H9 (cell line): Measurements from ENCODE around the gene MAP3K19. TPM values are rescaled to one million over a fixed set of nuclear protein-coding genes. Genes with fewer than 3 reads are reported as not detected.

Experiments
- DNase-seq: peaks from one replicate; pipeline ENCODE4 v3.0.0-alpha.2; 2017
- H2AFZ ChIP-seq: one replicate; pipeline ENCODE4 v1.6.1; 2013; ENCODE audit warnings: mild to moderate bottlenecking, low read length, control low read depth, moderate library complexity
- H2AK5ac ChIP-seq: 2 replicates; pipeline ENCODE4 v1.6.1; 2013; ENCODE audit warnings: low read length, control low read depth, mixed read lengths; ENCODE audit not compliant: insufficient read length
- H2BK120ac ChIP-seq: one replicate; pipeline ENCODE4 v1.6.1; 2013; ENCODE audit warnings: low read depth, mild to moderate bottlenecking, low read length, control low read depth, inconsistent platforms; ENCODE audit not compliant: poor library complexity, severe bottlenecking
- H2BK12ac ChIP-seq: 2 replicates; pipeline ENCODE4 v1.6.1; 2013; ENCODE audit warnings: low read length, control low read depth, mixed read lengths, low read depth; ENCODE audit not compliant: insufficient read length
- H2BK15ac ChIP-seq: 2 replicates; pipeline ENCODE4 v1.6.1; 2013; ENCODE audit warnings: low read depth, low read length, control low read depth
- H2BK20ac ChIP-seq: one replicate; pipeline ENCODE4 v1.6.1; 2013; ENCODE audit warnings: low read depth, mild to moderate bottlenecking, low read length, control low read depth, inconsistent platforms; ENCODE audit not compliant: poor library complexity, severe bottlenecking
- H2BK5ac ChIP-seq: 2 replicates; pipeline ENCODE4 v1.6.1; 2013; ENCODE audit warnings: low read length, control low read depth, mixed read lengths; ENCODE audit not compliant: insufficient read length
- H3K14ac ChIP-seq: 2 replicates; pipeline ENCODE4 v1.6.1; 2013; ENCODE audit warnings: low read length, control low read depth; ENCODE audit not compliant: insufficient read depth
- H3K18ac ChIP-seq: 2 replicates; pipeline ENCODE4 v1.6.1; 2013; ENCODE audit warnings: low read depth, mild to moderate bottlenecking, mixed read lengths, low read length, control low read depth; ENCODE audit not compliant: insufficient read length
- H3K23ac ChIP-seq: 2 replicates; pipeline ENCODE4 v1.6.1; 2013; ENCODE audit warnings: low read length, control low read depth, mixed read lengths, low read depth; ENCODE audit not compliant: insufficient read length
- H3K23me2 ChIP-seq: 2 replicates; pipeline ENCODE4 v1.6.1; 2013; ENCODE audit warnings: low read depth, mild to moderate bottlenecking, mixed read lengths, low read length, control low read depth; ENCODE audit not compliant: insufficient read length, poor library complexity, severe bottlenecking
- H3K27ac ChIP-seq: 2 replicates; pipeline ENCODE4 v1.5.1; 2013; ENCODE audit warnings: low read length, control low read depth, mixed read lengths, low read depth; ENCODE audit not compliant: insufficient read length
- H3K27me3 ChIP-seq: 2 replicates; pipeline ENCODE4 v1.6.1; 2013; ENCODE audit warnings: low read length, control low read depth, inconsistent platforms; ENCODE audit not compliant: insufficient read depth
- H3K4ac ChIP-seq: 2 replicates; pipeline ENCODE4 v1.6.1; 2013; ENCODE audit warnings: low read depth, mild to moderate bottlenecking, control low read depth, inconsistent platforms, low read length, moderate library complexity
- H3K4me1 ChIP-seq: 2 replicates; pipeline ENCODE4 v1.6.1; 2013; ENCODE audit warnings: low read length, control low read depth, inconsistent platforms; ENCODE audit not compliant: insufficient read depth
- H3K4me2 ChIP-seq: 2 replicates; pipeline ENCODE4 v1.6.1; 2013; ENCODE audit warnings: low read length, control low read depth, mixed read lengths; ENCODE audit not compliant: insufficient read length, insufficient read depth
- H3K56ac ChIP-seq: 2 replicates; pipeline ENCODE4 v1.6.1; 2013; ENCODE audit warnings: low read depth, mild to moderate bottlenecking, mixed read lengths, low read length, control low read depth; ENCODE audit not compliant: insufficient read length
- H3K79me1 ChIP-seq: 2 replicates; pipeline ENCODE4 v1.6.1; 2013; ENCODE audit warnings: low read depth, mild to moderate bottlenecking, moderate library complexity, low read length, control low read depth, inconsistent platforms; ENCODE audit not compliant: insufficient read depth, poor library complexity, severe bottlenecking
- H3K79me2 ChIP-seq: 2 replicates; pipeline ENCODE4 v1.6.1; 2013; ENCODE audit warnings: low read length, control low read depth, inconsistent platforms; ENCODE audit not compliant: insufficient read depth
- H3K9ac ChIP-seq: 2 replicates; pipeline ENCODE4 v1.6.1; 2013; ENCODE audit warnings: low read length, control low read depth, mixed read lengths; ENCODE audit not compliant: insufficient read length; ENCODE audit errors: extremely low read depth
- H3K9me3 ChIP-seq: one replicate; pipeline ENCODE4 v1.6.1; 2013; ENCODE audit warnings: low read depth, low read length, inconsistent platforms; ENCODE audit not compliant: control insufficient read depth
- H3T11ph ChIP-seq: one replicate; pipeline ENCODE4 v1.6.1; 2013; ENCODE audit warnings: mild to moderate bottlenecking, low read length, control low read depth, inconsistent platforms
- H4K20me1 ChIP-seq: one replicate; pipeline ENCODE4 v1.6.1; 2013; ENCODE audit not compliant: control insufficient read depth, insufficient read length, insufficient read depth
- H4K5ac ChIP-seq: 2 replicates; pipeline ENCODE4 v1.6.1; 2013; ENCODE audit warnings: low read depth, mild to moderate bottlenecking, mixed read lengths, low read length, control low read depth; ENCODE audit not compliant: insufficient read length
- H4K8ac ChIP-seq: replicated peaks from 2 replicates; pipeline ENCODE4 v1.6.1; 2013; ENCODE audit warnings: low read length, control low read depth, mixed read lengths, low read depth; ENCODE audit not compliant: insufficient read length
- H4K91ac ChIP-seq: 2 replicates; pipeline ENCODE4 v1.6.1; 2013; ENCODE audit warnings: low read depth, mild to moderate bottlenecking, moderate library complexity, mixed read lengths, low read length, control low read depth; ENCODE audit not compliant: insufficient read length
- H3K27ac Mint-ChIP-seq, 3 experiments: 2 replicates in 2 of 3; 3 replicates in 1 of 3; pipeline ENCODE4 v1.8.0; 2020 to 2021; ENCODE audit warnings: mixed read lengths in 3 of 3, mild to moderate bottlenecking in 1 of 3, moderate library complexity in 1 of 3
- H3K27me3 Mint-ChIP-seq: 2 replicates; pipeline ENCODE4 v1.8.0; 2021; ENCODE audit warnings: low read depth, mild to moderate bottlenecking, moderate library complexity, mixed read lengths
- H3K36me3 Mint-ChIP-seq, 3 experiments: 2 replicates in 2 of 3; 3 replicates in 1 of 3; pipeline ENCODE4 v1.8.0; 2020 to 2021; ENCODE audit warnings: low read depth in 3 of 3, mixed read lengths in 3 of 3; ENCODE audit not compliant: insufficient read depth in 1 of 3
- H3K4me1 Mint-ChIP-seq, 2 experiments: 2 replicates each; pipeline ENCODE4 v1.8.0; 2020; ENCODE audit warnings: mixed read lengths in 2 of 2
- H3K4me3 Mint-ChIP-seq, 2 experiments: 2 replicates in 1 of 2; 3 replicates in 1 of 2; pipeline ENCODE4 v1.8.0; 2020 to 2021; ENCODE audit warnings: mild to moderate bottlenecking in 2 of 2, mixed read lengths in 2 of 2, moderate library complexity in 1 of 2
- H3K9me3 Mint-ChIP-seq, 2 experiments: 2 replicates in 1 of 2; 3 replicates in 1 of 2; pipeline ENCODE4 v1.8.0; 2020; ENCODE audit warnings: mild to moderate bottlenecking in 2 of 2, mixed read lengths in 2 of 2, moderate library complexity in 1 of 2
- WGBS: extraction: QIAGEN DNeasy Blood & Tissue Kit; methylation state at CpG from one replicate; pipeline ENCODE4 v1.1.7; 2013; ENCODE audit warnings: missing lambda C conversion rate, low lambda C conversion rate, mixed read lengths; ENCODE audit not compliant: insufficient read length; ENCODE audit errors: extremely low coverage; 5-methylcytosine and 5-hydroxymethylcytosine counted together
- total RNA-seq: library from RNA; stranded (reverse); gene quantifications from 2 replicates; pipeline ENCODE4 v1.2.1, GENCODE V29; 2021
- TF ChIP-seq, protein P1 (sequence below): fragments of 200-600 bp; sonication (generic); conservative IDR thresholded peaks from 3 replicates; pipeline ENCODE4 v1.8.0; 2021; ENCODE audit warnings: antibody characterized with exemption, mild to moderate bottlenecking

The MAP3K19 gene
- total RNA-seq, 1 experiment from 2014 or later = not detected

- H3K14ac ChIP-seq = no peak overlapping the region
- Mint-ChIP-seq H3K4me3 (no peak overlapping the region), H3K9me3 (no peaks in the 10 kb centered on the region), H3K4me1 (peaks cover 10 to 24% of the 10 kb centered on the region in 2 experiments), H3K27me3 (no peaks in the 10 kb centered on the region), H3K36me3 (peaks cover 18 to 68% (median 53%) of the 10 kb centered on the region in 3 experiments; a peak in 6 of 7 replicates), H3K27ac (peak overlapping the region in 2 of 3 experiments; percentile 16 to 57; a peak in 3 of 7 replicates)
- no peak overlapping the region for H4K5ac ChIP-seq
- H3K79me2 ChIP-seq = no peaks in the 10 kb centered on the region
- H3K4me2 ChIP-seq = no peak overlapping the region
- H3K4me1 ChIP-seq = no peaks in the 10 kb centered on the region; the same call in 1 of the 2 replicates
- no peak overlapping the region for H3K56ac ChIP-seq
- H2BK5ac ChIP-seq = no peak overlapping the region
- no peak overlapping the region for H3K23ac ChIP-seq
- H4K20me1 ChIP-seq = no peaks in the 10 kb centered on the region
- H3K23me2 ChIP-seq = no peaks in the 10 kb centered on the region
- no peak overlapping the region for H3K18ac ChIP-seq
- DNase-seq = no peak
- H2BK12ac ChIP-seq = no peak overlapping the region
- no peaks in the 10 kb centered on the region for H3K9me3 ChIP-seq
- no peak overlapping the region for H2BK20ac ChIP-seq
- H2BK15ac ChIP-seq = no peak overlapping the region
- H3K4ac ChIP-seq = no peak overlapping the region
- no peak overlapping the region for H4K91ac ChIP-seq
- TF ChIP-seq, protein P1, sequence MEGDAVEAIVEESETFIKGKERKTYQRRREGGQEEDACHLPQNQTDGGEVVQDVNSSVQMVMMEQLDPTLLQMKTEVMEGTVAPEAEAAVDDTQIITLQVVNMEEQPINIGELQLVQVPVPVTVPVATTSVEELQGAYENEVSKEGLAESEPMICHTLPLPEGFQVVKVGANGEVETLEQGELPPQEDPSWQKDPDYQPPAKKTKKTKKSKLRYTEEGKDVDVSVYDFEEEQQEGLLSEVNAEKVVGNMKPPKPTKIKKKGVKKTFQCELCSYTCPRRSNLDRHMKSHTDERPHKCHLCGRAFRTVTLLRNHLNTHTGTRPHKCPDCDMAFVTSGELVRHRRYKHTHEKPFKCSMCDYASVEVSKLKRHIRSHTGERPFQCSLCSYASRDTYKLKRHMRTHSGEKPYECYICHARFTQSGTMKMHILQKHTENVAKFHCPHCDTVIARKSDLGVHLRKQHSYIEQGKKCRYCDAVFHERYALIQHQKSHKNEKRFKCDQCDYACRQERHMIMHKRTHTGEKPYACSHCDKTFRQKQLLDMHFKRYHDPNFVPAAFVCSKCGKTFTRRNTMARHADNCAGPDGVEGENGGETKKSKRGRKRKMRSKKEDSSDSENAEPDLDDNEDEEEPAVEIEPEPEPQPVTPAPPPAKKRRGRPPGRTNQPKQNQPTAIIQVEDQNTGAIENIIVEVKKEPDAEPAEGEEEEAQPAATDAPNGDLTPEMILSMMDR = no peak
- no peak overlapping the region for H4K8ac ChIP-seq
- H2AFZ ChIP-seq = no peak overlapping the region
- H2BK120ac ChIP-seq = no peak overlapping the region
- H3K79me1 ChIP-seq = peaks cover 5% of the 10 kb centered on the region
- no peak overlapping the region for H2AK5ac ChIP-seq
- H3T11ph ChIP-seq = no peak overlapping the region
- no peak overlapping the region for H3K9ac ChIP-seq
- WGBS = 100% methylated on average over 1 of the region's 1 CpG
- H3K27ac ChIP-seq = no peak overlapping the region
- H3K27me3 ChIP-seq = no peaks in the 10 kb centered on the region
Measured at GRCh38 chr2:134944975-134945374, 102.3 kb downstream of the MAP3K19 start.
